Kidney (tissue), 14 donors: Measurements from ENCODE around the gene DST. TPM values are rescaled to one million over a fixed set of nuclear protein-coding genes. Genes with fewer than 3 reads are reported as not detected.
"Not testable (repeated sequence)": the region's sequence is repeated elsewhere in the genome, so short reads cannot be mapped to it uniquely, and the experiment has no call there.

ENCODE experiments used
- DNase-seq, 5 donors: peaks; one replicate each; pipeline ENCODE4 v3.0.0-alpha.2; 2013 to 2020
- FAIRE-seq: peaks from 2 replicates; lab custom pipeline; 2012; peaks lifted over from hg19 to GRCh38; lab: Jason Lieb, UNC
- H3K27ac ChIP-seq, 2 donors: one replicate each; pipeline ENCODE4 v1.7.0; 2013; ENCODE audit warnings: low read depth in 2 of 2, low read length in 2 of 2, inconsistent platforms in 1 of 2
- H3K27me3 ChIP-seq: one replicate; pipeline ENCODE4 v1.7.1; 2013; ENCODE audit warnings: low read length, inconsistent platforms; ENCODE audit not compliant: control insufficient read depth, insufficient read depth
- H3K36me3 ChIP-seq, 3 donors: one replicate each; pipeline versions ENCODE4 v1.7.0 to v1.7.1; 2013; ENCODE audit warnings: low read length in 3 of 3, control low read depth in 1 of 3, inconsistent platforms in 1 of 3; ENCODE audit not compliant: insufficient read depth in 3 of 3, control insufficient read depth in 2 of 3
- H3K4me1 ChIP-seq, 3 donors: one replicate each; pipeline versions ENCODE4 v1.7.0 to v1.7.1; 2013; ENCODE audit warnings: low read length in 3 of 3, inconsistent platforms in 1 of 3, low read depth in 1 of 3; ENCODE audit not compliant: control insufficient read depth in 2 of 3, insufficient read depth in 2 of 3
- H3K4me3 ChIP-seq, 3 donors: one replicate each; pipeline versions ENCODE4 v1.7.0 to v1.8.1; 2013; ENCODE audit warnings: low read length in 3 of 3, control low read depth in 1 of 3, inconsistent platforms in 1 of 3
- H3K9ac ChIP-seq, 3 donors: one replicate each; pipeline versions ENCODE4 v1.7.0 to v1.7.1; 2013; ENCODE audit warnings: low read length in 3 of 3, control low read depth in 1 of 3, inconsistent platforms in 1 of 3
- H3K9me3 ChIP-seq, 3 donors: one replicate each; pipeline versions ENCODE4 v1.7.0 to v1.7.1; 2013; ENCODE audit warnings: low read length in 3 of 3, control low read depth in 1 of 3, inconsistent platforms in 1 of 3; ENCODE audit not compliant: control insufficient read depth in 2 of 3, insufficient read depth in 1 of 3
- intact Hi-C: fragments of 100-400 bp; cut with DNase I; formaldehyde crosslinking; loops from one replicate; pipeline ENCODE4 v1.11.1; 2022
- polyA plus RNA-seq: library from polyadenylated mRNA; stranded (reverse); fragments of 350-450 nt; fragmentation: Illumina TruSeq; extraction: RNeasy Lipid Tissue Mini Kit (QIAGEN cat#74804); gene quantifications from one replicate; pipeline ENCODE4 v1.2.3, GENCODE V29; 2014; ENCODE audit warnings: low read depth, low replicate concordance; ENCODE audit not compliant: insufficient read depth
- total RNA-seq: library from RNA; stranded (reverse); fragmentation: NEBNext Ultra II Directional; extraction: Animal tissue kit (Norgen Biotek cat#: 25700); gene quantifications from one replicate; pipeline ENCODE4 v1.2.1, GENCODE V29; 2021
- TF ChIP-seq, protein P1 (sequence below): IDR thresholded peaks from 3 replicates; pipeline ENCODE4 v1.5.1; 2012; ENCODE audit warnings: mild to moderate bottlenecking, moderate library complexity, borderline replicate concordance; ENCODE audit not compliant: insufficient read depth; ENCODE audit errors: extremely low read depth
- donor health status: control.
- donor health status: control.
- donor health status: control.
- donor health status: control.
- donor health status: control.
- donor health status: DM: yes; HTN: yes; CAD: no.
- donor health status: Normal renal cell carcinoma (clear cell type).

The DST gene
- total and polyA plus RNA-seq, 2 donors from 2014 or later = 68.2 to 259 TPM

DNA sequence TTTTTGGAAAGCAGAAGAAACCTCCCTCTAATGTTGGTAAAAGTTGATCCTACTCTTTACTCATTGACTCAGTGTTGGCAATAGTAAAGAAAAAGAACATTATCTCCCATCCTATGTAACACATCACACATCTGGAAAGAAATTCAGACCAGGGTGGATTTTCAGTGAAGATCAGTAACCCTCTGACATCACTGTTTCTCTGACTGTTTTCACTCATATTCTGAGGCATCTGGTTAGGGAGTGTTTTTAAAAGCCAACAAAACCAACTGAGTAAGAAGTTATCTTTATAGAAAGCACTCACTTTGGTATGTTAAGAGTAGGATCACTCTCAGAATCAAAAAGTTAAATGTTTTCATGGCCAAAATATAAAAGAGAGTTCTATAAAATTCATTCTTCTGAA is 143.6 kb downstream of the DST start:
- Histone ChIP-seq H3K27ac (no peak overlapping the region), H3K9me3 (no peaks in the 10 kb centered on the region), H3K27me3 (no peaks in the 10 kb centered on the region), H3K9ac (no peak overlapping the region), H3K4me3 (no peak overlapping the region), H3K4me1 (no peaks in the 10 kb centered on the region), H3K36me3 (peaks cover 3 to 19% (median 10%) of the 10 kb centered on the region in 3 donors)
- intact Hi-C loops = no loop called here
- TF ChIP-seq, protein P1, sequence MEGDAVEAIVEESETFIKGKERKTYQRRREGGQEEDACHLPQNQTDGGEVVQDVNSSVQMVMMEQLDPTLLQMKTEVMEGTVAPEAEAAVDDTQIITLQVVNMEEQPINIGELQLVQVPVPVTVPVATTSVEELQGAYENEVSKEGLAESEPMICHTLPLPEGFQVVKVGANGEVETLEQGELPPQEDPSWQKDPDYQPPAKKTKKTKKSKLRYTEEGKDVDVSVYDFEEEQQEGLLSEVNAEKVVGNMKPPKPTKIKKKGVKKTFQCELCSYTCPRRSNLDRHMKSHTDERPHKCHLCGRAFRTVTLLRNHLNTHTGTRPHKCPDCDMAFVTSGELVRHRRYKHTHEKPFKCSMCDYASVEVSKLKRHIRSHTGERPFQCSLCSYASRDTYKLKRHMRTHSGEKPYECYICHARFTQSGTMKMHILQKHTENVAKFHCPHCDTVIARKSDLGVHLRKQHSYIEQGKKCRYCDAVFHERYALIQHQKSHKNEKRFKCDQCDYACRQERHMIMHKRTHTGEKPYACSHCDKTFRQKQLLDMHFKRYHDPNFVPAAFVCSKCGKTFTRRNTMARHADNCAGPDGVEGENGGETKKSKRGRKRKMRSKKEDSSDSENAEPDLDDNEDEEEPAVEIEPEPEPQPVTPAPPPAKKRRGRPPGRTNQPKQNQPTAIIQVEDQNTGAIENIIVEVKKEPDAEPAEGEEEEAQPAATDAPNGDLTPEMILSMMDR = no peak
- no peak for FAIRE-seq
- no peak for DNase-seq

DNA sequence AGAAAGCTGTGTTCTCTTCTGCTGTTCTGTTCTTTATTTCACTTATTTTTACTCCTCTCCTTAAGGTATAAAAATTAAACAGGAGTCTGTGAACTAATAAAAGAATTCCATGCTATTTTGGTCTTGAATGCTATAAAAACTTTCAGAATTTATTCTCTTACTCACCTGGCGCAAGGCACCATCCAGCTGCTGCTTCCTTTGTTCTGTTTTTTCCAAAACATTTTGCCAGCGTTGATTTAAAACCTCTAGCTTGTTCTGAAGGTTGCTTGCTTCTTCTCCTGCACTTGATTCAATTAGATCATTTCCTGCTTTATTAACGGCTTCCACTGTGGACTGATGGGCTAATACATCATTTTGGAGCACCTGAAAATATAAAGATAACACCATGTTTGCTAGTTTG is 145.0 kb downstream of the DST start:
- Histone ChIP-seq H3K27ac (no peak overlapping the region), H3K27me3 (no peaks in the 10 kb centered on the region), H3K9ac (no peak overlapping the region), H3K9me3 (no peaks in the 10 kb centered on the region), H3K36me3 (peaks cover 3 to 19% (median 15%) of the 10 kb centered on the region in 3 donors), H3K4me3 (no peak overlapping the region), H3K4me1 (no peaks in the 10 kb centered on the region)
- peak in 1 of 5 donors; percentile 46 for DNase-seq
- no peak for FAIRE-seq
- TF ChIP-seq, protein P1 = no peak
- intact Hi-C loops = no loop called here

GRCh38 chr6:56497240-56497639 is 145.4 kb downstream of the DST start:
- Histone ChIP-seq H3K27ac (no peak overlapping the region), H3K9ac (no peak overlapping the region), H3K9me3 (no peaks in the 10 kb centered on the region), H3K4me1 (no peaks in the 10 kb centered on the region), H3K36me3 (peaks cover 3 to 22% (median 16%) of the 10 kb centered on the region in 3 donors), H3K27me3 (no peaks in the 10 kb centered on the region), H3K4me3 (no peak overlapping the region)
- TF ChIP-seq, protein P1 = no peak
- peak in 3 of 5 donors; percentile 52 to 83 (median 63) for DNase-seq
- intact Hi-C loops = no loop called here
- no peak for FAIRE-seq

DNA sequence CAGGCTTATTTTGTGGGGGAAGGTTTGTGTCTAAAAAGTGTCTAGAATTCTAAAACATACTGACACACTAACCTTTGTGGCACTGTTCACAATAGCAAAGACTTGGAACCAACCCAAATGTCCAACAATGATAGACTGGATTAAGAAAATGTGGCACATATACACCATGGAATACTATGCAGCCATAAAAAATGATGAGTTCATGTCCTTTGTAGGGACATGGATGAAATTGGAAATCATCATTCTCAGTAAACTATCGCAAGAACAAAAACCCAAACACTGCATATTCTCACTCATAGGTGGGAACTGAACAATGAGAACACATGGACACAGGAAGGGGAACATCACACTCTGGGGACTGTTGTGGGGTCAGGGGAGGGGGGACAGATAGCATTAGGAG is 146.0 kb downstream of the DST start:
- intact Hi-C loops, H3K4me1 ChIP-seq, FAIRE-seq, H3K9ac ChIP-seq, H3K4me3 ChIP-seq, H3K27me3 ChIP-seq, H3K27ac ChIP-seq, H3K9me3 ChIP-seq, DNase-seq: not testable (repeated sequence)
- H3K36me3 ChIP-seq = peaks cover 5 to 28% (median 18%) of the 10 kb centered on the region in 3 donors
